AG09319 (cell line): Measurements from ENCODE around the gene HDGFL3.

Experiments used
- DNase-seq: peaks from one replicate; pipeline ENCODE4 v3.0.0-alpha.2; 2010; ENCODE audit warnings: low read depth; ENCODE audit errors: extremely low read depth
- CTCF ChIP-seq: IDR thresholded peaks from 2 replicates; pipeline ENCODE4 v1.5.1; 2011; ENCODE audit warnings: low read depth, mild to moderate bottlenecking, inconsistent platforms, low read length, moderate library complexity

Gene HDGFL3

DNA sequence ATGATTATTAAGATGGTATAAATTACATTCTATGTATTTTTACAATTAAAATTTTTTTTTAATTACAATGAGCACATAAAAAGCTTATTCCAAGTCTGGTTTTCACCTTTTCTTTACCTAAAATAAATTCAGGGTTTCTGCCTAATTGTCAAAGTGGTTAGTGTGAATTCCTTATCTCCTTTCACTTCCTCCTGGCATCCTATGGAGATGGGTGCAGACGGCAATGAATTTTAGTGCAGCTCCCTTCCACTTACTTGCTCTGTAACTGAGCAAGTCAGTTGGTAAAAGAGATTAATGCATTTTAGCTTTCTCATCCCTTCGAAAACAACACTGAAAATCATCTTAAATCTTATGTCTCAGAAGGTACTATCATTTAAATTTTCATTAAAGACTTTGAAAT lies 13.1 kb downstream of the HDGFL3 start:
- TF ChIP-seq CTCF, result no peak
- no peak for DNase-seq

GRCh38 chr15:83193721-83194120 lies 13.9 kb downstream of the HDGFL3 start:
- no peak for DNase-seq
- no peak for TF ChIP-seq CTCF

GRCh38 chr15:83192742-83193141 lies 14.9 kb downstream of the HDGFL3 start:
- TF ChIP-seq CTCF, result no peak
- no peak for DNase-seq

DNA sequence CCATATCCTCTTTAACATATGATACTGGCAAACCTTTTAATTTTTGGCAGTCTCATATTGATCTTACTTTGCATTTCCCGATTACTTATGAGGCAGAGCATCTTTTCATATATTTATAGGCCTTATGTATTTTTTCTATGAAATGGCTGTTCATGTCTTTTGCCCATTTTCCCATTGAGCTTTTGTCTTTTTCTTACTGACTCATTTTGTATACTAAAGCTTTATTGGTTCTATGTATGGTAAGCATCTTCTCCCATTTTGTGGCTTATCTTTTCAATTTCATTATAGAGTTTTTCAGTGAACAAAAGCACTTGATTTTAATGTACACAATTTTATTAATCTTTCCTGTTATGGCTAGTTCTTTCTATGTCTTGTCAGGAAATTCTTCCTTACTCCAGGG lies 17.2 kb downstream of the HDGFL3 start:
- no peak for TF ChIP-seq CTCF
- DNase-seq, result no peak

- no peak for DNase-seq
These were observed 22.1 kb downstream of the HDGFL3 start for GRCh38 chr15:83185561-83185960.

GRCh38 chr15:83178869-83179325 lies 28.7 kb downstream of the HDGFL3 start:
- DNase-seq, result no peak
- TF ChIP-seq CTCF, result no peak

More at GRCh38 chr15:83185561-83185960, 22.1 kb downstream of the HDGFL3 start:
- no peak for TF ChIP-seq CTCF

- no peak for TF ChIP-seq CTCF
- no peak for DNase-seq
These were observed 29.2 kb downstream of the HDGFL3 start for GRCh38 chr15:83178390-83178789.

- DNase-seq, result no peak
- no peak for TF ChIP-seq CTCF
These were observed 32.7 kb downstream of the HDGFL3 start for GRCh38 chr15:83174891-83175290.
